ENCODE data around the gene ZKSCAN5. TPM values are rescaled to one million over a fixed set of nuclear protein-coding genes. Genes with fewer than 3 reads are reported as not detected.

Gene ZKSCAN5
- total and polyA plus RNA-seq, 2 donors (not counting 1 experiment from before 2014, with no cell fraction given), result 3.1 to 10.9 TPM

- H3K4me2 ChIP-seq (replicated peaks; ENCODE audit: low read depth, low read length, poor library complexity, severe bottlenecking), result no peak overlapping the region
- CTCF ChIA-PET, result no interaction called here
Measured at GRCh38 chr7:99540542-99540941, 36.1 kb downstream of the ZKSCAN5 start.

GRCh38 chr7:99541212-99541611 is 36.8 kb downstream of the ZKSCAN5 start:
- WGBS (ENCODE audit: insufficient coverage), result 99% methylated on average over 6 of the region's 9 CpGs
- no peak overlapping the region for H2AFZ ChIP-seq (ENCODE audit: insufficient read depth, low read depth, low read length, poor library complexity, severe bottlenecking)
- H3K4me1 ChIP-seq (ENCODE audit: control insufficient read depth in 2 of 2, insufficient read depth in 2 of 2, low read length in 2 of 2), result no peaks in the 10 kb centered on the region
- no peaks in the 10 kb centered on the region for H3K36me3 ChIP-seq (replicated peaks in 1 of 2; ENCODE audit: control extremely low read depth in 1 of 2, control insufficient read depth in 1 of 2, extremely low read depth in 1 of 2, insufficient read depth in 2 of 2, low read length in 1 of 2)
- DNase-seq (no peak), ATAC-seq (ENCODE audit: low read depth) (no peak)
- POLR2A ChIA-PET, result no interaction called here
- H3K27ac Mint-ChIP-seq, result no peak overlapping the region
- H3K9ac ChIP-seq (ENCODE audit: low read length), result no peak overlapping the region
- peaks cover 0 to 47% (median 13%) of the 10 kb centered on the region in 3 donors for H3K9me3 ChIP-seq (ENCODE audit: control extremely low read depth in 1 of 3, control insufficient read depth in 2 of 3, insufficient read depth in 1 of 3, low read length in 2 of 3)
- no peaks in the 10 kb centered on the region for H3K4me1 Mint-ChIP-seq
- no peaks in the 10 kb centered on the region for H4K20me1 ChIP-seq (ENCODE audit: control insufficient read depth, insufficient read depth, low read length, poor library complexity, severe bottlenecking)
- CTCF ChIA-PET, result no interaction called here
- H3K4me3 Mint-ChIP-seq, result no peak overlapping the region
- H3K27me3 Mint-ChIP-seq, result no peaks in the 10 kb centered on the region
- no peak for TF ChIP-seq EZH2 (IDR thresholded peaks at IDR 0.05; ENCODE audit: borderline replicate concordance, insufficient read depth, low read depth, low read length, poor library complexity, severe bottlenecking)
- TF ChIP-seq CTCF (IDR thresholded peaks at IDR 0.05), result no peak
- H3K27ac ChIP-seq (ENCODE audit: low read length in 2 of 2), result no peak overlapping the region
- no peaks in the 10 kb centered on the region for H3K79me2 ChIP-seq (ENCODE audit: control insufficient read depth, insufficient read depth, low read length)
- no peak overlapping the region for H3K4me3 ChIP-seq (ENCODE audit: control extremely low read depth in 1 of 5, extremely low read depth in 1 of 5, insufficient read depth in 1 of 5, low read depth in 2 of 5, low read length in 4 of 5)
- peaks cover 4% of the 10 kb centered on the region for H3K9me3 Mint-ChIP-seq (ENCODE audit: insufficient read depth)
- intact Hi-C loops (cut with micrococcal nuclease), result no loop called here
- no peak overlapping the region for H3K4me2 ChIP-seq (replicated peaks; ENCODE audit: low read depth, low read length, poor library complexity, severe bottlenecking)
- H3K27me3 ChIP-seq (replicated peaks in 1 of 4; ENCODE audit: control extremely low read depth in 1 of 4, control insufficient read depth in 3 of 4, insufficient read depth in 4 of 4, low read length in 3 of 4), result no peaks in the 10 kb centered on the region

More at GRCh38 chr7:99540542-99540941, 36.1 kb downstream of the ZKSCAN5 start:
- Histone ChIP-seq H3K4me3 (ENCODE audit: control extremely low read depth in 1 of 5, extremely low read depth in 1 of 5, insufficient read depth in 1 of 5, low read depth in 2 of 5, low read length in 4 of 5) (no peak overlapping the region), H3K9ac (ENCODE audit: low read length) (no peak overlapping the region), H3K79me2 (ENCODE audit: control insufficient read depth, insufficient read depth, low read length) (no peaks in the 10 kb centered on the region), H3K36me3 (replicated peaks in 1 of 2; ENCODE audit: control extremely low read depth in 1 of 2, control insufficient read depth in 1 of 2, extremely low read depth in 1 of 2, insufficient read depth in 2 of 2, low read length in 1 of 2) (no peaks in the 10 kb centered on the region), H3K4me1 (ENCODE audit: control insufficient read depth in 2 of 2, insufficient read depth in 2 of 2, low read length in 2 of 2) (no peaks in the 10 kb centered on the region), H3K9me3 (ENCODE audit: control extremely low read depth in 1 of 3, control insufficient read depth in 2 of 3, insufficient read depth in 1 of 3, low read length in 2 of 3) (peaks cover 0 to 53% (median 13%) of the 10 kb centered on the region in 3 donors), H3K27me3 (replicated peaks in 1 of 4; ENCODE audit: control extremely low read depth in 1 of 4, control insufficient read depth in 3 of 4, insufficient read depth in 4 of 4, low read length in 3 of 4) (no peaks in the 10 kb centered on the region), H4K20me1 (ENCODE audit: control insufficient read depth, insufficient read depth, low read length, poor library complexity, severe bottlenecking) (no peaks in the 10 kb centered on the region), H3K27ac (ENCODE audit: low read length in 2 of 2) (no peak overlapping the region), H2AFZ (ENCODE audit: insufficient read depth, low read depth, low read length, poor library complexity, severe bottlenecking) (no peak overlapping the region)
- WGBS (ENCODE audit: insufficient coverage), result 100% methylated on average over 2 of the region's 5 CpGs
- H3K4me3 Mint-ChIP-seq, result no peak overlapping the region
- TF ChIP-seq EZH2 (IDR thresholded peaks at IDR 0.05; ENCODE audit: borderline replicate concordance, insufficient read depth, low read depth, low read length, poor library complexity, severe bottlenecking) (no peak), CTCF (IDR thresholded peaks at IDR 0.05) (no peak)
- ATAC-seq (ENCODE audit: low read depth), result no peak
- POLR2A ChIA-PET, result interaction anchor here (0.6 kb wide), 1 partner anchor 103 kb away, joined by 3 read pairs; no protein-coding TSS in a partner anchor
- no peaks in the 10 kb centered on the region for H3K4me1 Mint-ChIP-seq
- H3K27me3 Mint-ChIP-seq, result no peaks in the 10 kb centered on the region
- intact Hi-C loops (cut with micrococcal nuclease), result no loop called here
- DNase-seq, result no peak
- H3K27ac Mint-ChIP-seq, result no peak overlapping the region
- peaks cover 4% of the 10 kb centered on the region for H3K9me3 Mint-ChIP-seq (ENCODE audit: insufficient read depth)

All from B cell (primary cell).